Kidney (tissue), 14 donors: ENCODE results near the gene BCAS3. TPM values are rescaled to one million over a fixed set of nuclear protein-coding genes. Genes with fewer than 3 reads are reported as not detected.

Experiments used
- DNase-seq, 5 donors: peaks; one replicate each; pipeline ENCODE4 v3.0.0-alpha.2; 2013 to 2020
- FAIRE-seq: peaks from 2 replicates; lab custom pipeline; 2012; peaks lifted over from hg19 to GRCh38; lab: Jason Lieb, UNC
- H3K27ac ChIP-seq, 2 donors: one replicate each; pipeline ENCODE4 v1.7.0; 2013; ENCODE audit warnings: low read depth in 2 of 2, low read length in 2 of 2, inconsistent platforms in 1 of 2
- H3K27me3 ChIP-seq: one replicate; pipeline ENCODE4 v1.7.1; 2013; ENCODE audit warnings: low read length, inconsistent platforms; ENCODE audit not compliant: control insufficient read depth, insufficient read depth
- H3K36me3 ChIP-seq, 3 donors: one replicate each; pipeline versions ENCODE4 v1.7.0 to v1.7.1; 2013; ENCODE audit warnings: low read length in 3 of 3, control low read depth in 1 of 3, inconsistent platforms in 1 of 3; ENCODE audit not compliant: insufficient read depth in 3 of 3, control insufficient read depth in 2 of 3
- H3K4me1 ChIP-seq, 3 donors: one replicate each; pipeline versions ENCODE4 v1.7.0 to v1.7.1; 2013; ENCODE audit warnings: low read length in 3 of 3, inconsistent platforms in 1 of 3, low read depth in 1 of 3; ENCODE audit not compliant: control insufficient read depth in 2 of 3, insufficient read depth in 2 of 3
- H3K4me3 ChIP-seq, 3 donors: one replicate each; pipeline versions ENCODE4 v1.7.0 to v1.8.1; 2013; ENCODE audit warnings: low read length in 3 of 3, control low read depth in 1 of 3, inconsistent platforms in 1 of 3
- H3K9ac ChIP-seq, 3 donors: one replicate each; pipeline versions ENCODE4 v1.7.0 to v1.7.1; 2013; ENCODE audit warnings: low read length in 3 of 3, control low read depth in 1 of 3, inconsistent platforms in 1 of 3
- H3K9me3 ChIP-seq, 3 donors: one replicate each; pipeline versions ENCODE4 v1.7.0 to v1.7.1; 2013; ENCODE audit warnings: low read length in 3 of 3, control low read depth in 1 of 3, inconsistent platforms in 1 of 3; ENCODE audit not compliant: control insufficient read depth in 2 of 3, insufficient read depth in 1 of 3
- CTCF ChIP-seq: IDR thresholded peaks from 3 replicates; pipeline ENCODE4 v1.5.1; 2012; ENCODE audit warnings: mild to moderate bottlenecking, moderate library complexity, borderline replicate concordance; ENCODE audit not compliant: insufficient read depth; ENCODE audit errors: extremely low read depth
- intact Hi-C: fragments of 100-400 bp; cut with DNase I; formaldehyde crosslinking; loops from one replicate; pipeline ENCODE4 v1.11.1; 2022
- polyA plus RNA-seq: library from polyadenylated mRNA; stranded (reverse); fragments of 350-450 nt; fragmentation: Illumina TruSeq; extraction: RNeasy Lipid Tissue Mini Kit (QIAGEN cat#74804); gene quantifications from one replicate; pipeline ENCODE4 v1.2.3, GENCODE V29; 2014; ENCODE audit warnings: low read depth, low replicate concordance; ENCODE audit not compliant: insufficient read depth
- total RNA-seq: library from RNA; stranded (reverse); fragmentation: NEBNext Ultra II Directional; extraction: Animal tissue kit (Norgen Biotek cat#: 25700); gene quantifications from one replicate; pipeline ENCODE4 v1.2.1, GENCODE V29; 2021
- donor health status: control.
- donor health status: control.
- donor health status: control.
- donor health status: control.
- donor health status: control.
- donor health status: DM: yes; HTN: yes; CAD: no.
- donor health status: Normal renal cell carcinoma (clear cell type).

BCAS3 gene
- total and polyA plus RNA-seq, 2 donors from 2014 or later, result 18.3 to 44.1 TPM

DNA sequence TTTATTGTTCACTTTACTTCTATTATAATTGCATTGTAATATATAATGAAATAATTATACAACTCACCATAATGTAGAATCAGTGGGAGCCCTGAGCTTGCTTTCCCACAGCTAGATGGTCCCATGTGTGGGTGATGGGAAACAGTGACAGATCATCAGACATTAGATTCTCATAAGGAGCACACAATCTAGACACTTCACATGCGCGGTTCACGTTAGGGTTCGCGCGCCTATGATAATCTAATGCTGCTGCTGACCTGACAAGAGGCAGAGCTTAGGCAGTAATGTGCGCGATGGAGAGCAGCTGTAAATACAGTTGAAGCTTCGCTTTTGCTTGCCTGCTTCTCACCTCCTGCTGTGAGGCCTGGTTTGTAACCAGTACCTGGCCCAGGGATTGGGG lies 40.2 kb downstream of the BCAS3 start:
- Histone ChIP-seq H3K9me3 (no peaks in the 10 kb centered on the region), H3K9ac (no peak overlapping the region), H3K4me3 (no peak overlapping the region), H3K27me3 (no peaks in the 10 kb centered on the region), H3K4me1 (peaks cover 0 to 6% (median 0%) of the 10 kb centered on the region in 3 donors), H3K36me3 (no peaks in the 10 kb centered on the region), H3K27ac (no peak overlapping the region)
- FAIRE-seq (no peak), DNase-seq (no peak)
- no peak for TF ChIP-seq CTCF
- intact Hi-C loops, result no loop called here

DNA sequence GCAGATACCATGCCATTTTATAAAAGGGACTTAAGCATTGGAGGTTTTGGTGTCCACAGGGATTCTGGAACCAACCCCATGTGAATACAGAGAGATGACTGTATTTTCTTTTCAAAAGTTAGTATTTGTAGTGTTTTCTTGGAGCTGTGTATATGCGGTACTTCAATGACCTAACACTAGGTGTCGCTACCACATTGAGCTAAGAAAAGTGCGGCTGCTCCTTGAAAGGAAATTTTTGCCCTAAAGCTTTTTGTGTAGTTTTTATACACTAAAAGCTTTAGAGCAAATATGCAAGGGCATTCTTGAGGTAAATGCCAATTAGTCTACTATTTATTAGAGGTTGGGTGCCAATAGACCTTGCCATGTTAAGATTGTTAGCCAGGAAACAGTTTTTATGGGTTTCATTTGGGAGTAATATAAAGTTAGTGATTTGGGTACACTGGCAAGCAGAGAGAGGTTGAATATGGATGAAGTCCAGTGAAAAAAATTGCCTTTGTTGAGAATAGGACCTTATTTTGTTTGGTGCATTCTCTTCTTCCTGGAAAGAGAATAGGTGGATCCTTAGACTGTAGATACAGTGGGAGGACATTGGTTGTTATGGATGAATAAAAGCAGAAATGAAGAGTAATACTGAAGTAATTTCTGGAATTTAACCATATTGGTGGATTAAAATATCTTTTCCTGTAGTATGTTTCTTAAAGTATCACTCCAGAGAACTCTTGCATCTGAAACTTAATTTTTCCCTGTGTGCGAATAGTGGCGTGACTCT lies 43.3 kb downstream of the BCAS3 start:
- Histone ChIP-seq H3K4me3 (no peak overlapping the region), H3K9ac (no peak overlapping the region), H3K9me3 (no peaks in the 10 kb centered on the region), H3K36me3 (no peaks in the 10 kb centered on the region), H3K27ac (no peak overlapping the region), H3K27me3 (no peaks in the 10 kb centered on the region), H3K4me1 (peaks cover 0 to 6% (median 0%) of the 10 kb centered on the region in 3 donors)
- DNase-seq, result peak in 3 of 5 donors; percentile 58 to 85 (median 81)
- peak; percentile 80 for TF ChIP-seq CTCF
- FAIRE-seq, result peak; percentile 21
- intact Hi-C loops, result no loop called here

- no peak for TF ChIP-seq CTCF
- Histone ChIP-seq H3K4me1 (peaks cover 0 to 6% (median 0%) of the 10 kb centered on the region in 3 donors), H3K4me3 (no peak overlapping the region), H3K9ac (no peak overlapping the region), H3K27me3 (no peaks in the 10 kb centered on the region), H3K9me3 (no peaks in the 10 kb centered on the region), H3K27ac (no peak overlapping the region), H3K36me3 (no peaks in the 10 kb centered on the region)
- intact Hi-C loops, result no loop called here
- DNase-seq (no peak), FAIRE-seq (no peak)
Observed at GRCh38 chr17:60724647-60725046, 47.0 kb downstream of the BCAS3 start.
